Measurements from ENCODE around the gene SMYD3. TPM values are rescaled to one million over a fixed set of nuclear protein-coding genes. Genes with fewer than 3 reads are reported as not detected.
A peak's percentile ranks its signal among the peaks of the same experiment; 100 is the strongest.

Gene SMYD3
- total RNA-seq, 1 donor from 2014 or later: 27.9 TPM

DNA sequence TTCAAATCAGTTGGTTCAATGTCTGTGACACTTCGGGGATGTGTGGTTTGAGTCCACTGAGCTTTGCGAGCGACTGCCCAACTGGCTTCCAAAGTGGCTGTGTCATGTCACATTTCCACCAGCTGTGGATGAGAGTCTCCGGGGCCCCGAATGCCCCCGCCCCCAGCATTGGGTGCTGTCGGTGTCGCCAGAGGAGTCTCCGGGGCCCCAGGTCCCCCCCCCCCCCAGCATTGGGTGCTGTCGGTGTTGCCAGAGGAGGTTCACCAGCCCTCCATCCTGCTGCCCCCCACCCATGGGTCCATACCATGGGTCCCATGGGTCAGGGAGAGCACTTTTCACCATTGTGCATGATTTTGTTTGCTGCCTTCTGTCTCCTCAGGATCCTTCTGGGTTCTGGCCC lies 9.0 kb upstream of the SMYD3 start:
- no peak for DNase-seq (ENCODE audit: extremely low read depth, low read depth, low spot score)

- DNase-seq (ENCODE audit: extremely low read depth, low read depth, low spot score): no peak
Observed at GRCh38 chr1:246515390-246516005, 8.4 kb upstream of the SMYD3 start.

GRCh38 chr1:246513619-246514343 lies 6.7 kb upstream of the SMYD3 start:
- no peak for DNase-seq (ENCODE audit: extremely low read depth, low read depth, low spot score)

- no peak for DNase-seq (ENCODE audit: extremely low read depth, low read depth, low spot score)
Observed at GRCh38 chr1:246513041-246513440, 6.0 kb upstream of the SMYD3 start.

DNA sequence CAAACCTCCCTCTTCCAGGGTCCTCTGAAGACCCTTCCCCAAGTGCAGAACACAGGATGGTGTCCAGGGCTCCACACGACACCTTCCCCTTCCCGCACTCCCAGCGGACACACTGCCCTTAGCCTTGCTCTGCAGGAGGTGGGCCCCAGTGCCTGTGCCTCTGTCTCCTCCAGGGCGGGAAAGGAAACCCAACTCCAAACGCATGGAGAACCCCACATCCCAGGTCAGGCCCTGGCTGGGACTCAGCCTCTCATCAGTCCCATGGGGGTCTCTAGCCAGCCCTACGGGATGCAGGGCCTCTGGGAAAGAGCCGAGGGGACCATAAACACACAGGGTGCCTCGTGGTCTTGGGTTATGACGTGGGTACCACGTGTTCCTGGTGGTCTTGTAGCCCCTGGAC lies 5.6 kb upstream of the SMYD3 start:
- DNase-seq (ENCODE audit: extremely low read depth, low read depth, low spot score): no peak

DNA sequence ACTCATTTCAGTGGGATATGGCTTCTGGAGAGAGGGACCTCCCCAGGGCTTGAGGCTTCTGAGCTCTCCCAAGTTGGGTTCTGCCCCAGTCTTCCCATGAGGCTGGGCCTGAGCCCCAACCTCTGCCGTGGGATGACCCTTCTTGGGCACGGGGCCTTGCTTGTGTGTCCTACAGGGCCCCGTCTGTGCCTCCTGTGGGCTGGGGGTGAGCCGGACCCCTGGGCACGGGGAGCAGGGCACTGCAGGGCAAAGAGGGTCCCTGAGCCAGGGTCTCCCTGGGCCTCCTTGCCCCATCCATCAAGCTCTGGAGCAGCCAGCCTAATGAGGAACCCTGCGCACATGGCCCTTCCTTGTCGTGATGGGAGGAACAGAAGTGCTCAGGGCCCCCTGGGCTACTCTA lies 5.2 kb upstream of the SMYD3 start:
- no peak for DNase-seq (ENCODE audit: extremely low read depth, low read depth, low spot score)

DNA sequence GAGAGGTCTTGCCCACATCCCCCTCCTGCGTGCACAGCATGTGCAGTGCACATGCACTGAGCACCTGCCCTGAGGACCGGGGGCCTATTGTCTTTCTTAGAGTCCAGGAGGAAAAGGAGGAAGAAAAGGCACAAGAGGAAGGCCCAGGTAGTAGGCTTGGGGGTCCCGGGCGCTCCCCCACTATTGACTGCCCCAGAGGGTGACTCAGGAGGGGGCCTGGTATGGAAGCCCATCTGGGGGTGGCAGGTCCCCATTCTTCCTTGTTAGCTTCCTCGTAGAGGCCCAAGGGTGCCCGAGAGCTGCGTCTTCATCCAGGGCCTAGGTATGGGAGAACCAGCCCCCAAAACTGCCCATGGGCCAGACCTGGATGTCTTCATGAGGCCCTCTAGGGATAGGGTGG lies 4.1 kb upstream of the SMYD3 start:
- no peak for DNase-seq (ENCODE audit: extremely low read depth, low read depth, low spot score)

DNA sequence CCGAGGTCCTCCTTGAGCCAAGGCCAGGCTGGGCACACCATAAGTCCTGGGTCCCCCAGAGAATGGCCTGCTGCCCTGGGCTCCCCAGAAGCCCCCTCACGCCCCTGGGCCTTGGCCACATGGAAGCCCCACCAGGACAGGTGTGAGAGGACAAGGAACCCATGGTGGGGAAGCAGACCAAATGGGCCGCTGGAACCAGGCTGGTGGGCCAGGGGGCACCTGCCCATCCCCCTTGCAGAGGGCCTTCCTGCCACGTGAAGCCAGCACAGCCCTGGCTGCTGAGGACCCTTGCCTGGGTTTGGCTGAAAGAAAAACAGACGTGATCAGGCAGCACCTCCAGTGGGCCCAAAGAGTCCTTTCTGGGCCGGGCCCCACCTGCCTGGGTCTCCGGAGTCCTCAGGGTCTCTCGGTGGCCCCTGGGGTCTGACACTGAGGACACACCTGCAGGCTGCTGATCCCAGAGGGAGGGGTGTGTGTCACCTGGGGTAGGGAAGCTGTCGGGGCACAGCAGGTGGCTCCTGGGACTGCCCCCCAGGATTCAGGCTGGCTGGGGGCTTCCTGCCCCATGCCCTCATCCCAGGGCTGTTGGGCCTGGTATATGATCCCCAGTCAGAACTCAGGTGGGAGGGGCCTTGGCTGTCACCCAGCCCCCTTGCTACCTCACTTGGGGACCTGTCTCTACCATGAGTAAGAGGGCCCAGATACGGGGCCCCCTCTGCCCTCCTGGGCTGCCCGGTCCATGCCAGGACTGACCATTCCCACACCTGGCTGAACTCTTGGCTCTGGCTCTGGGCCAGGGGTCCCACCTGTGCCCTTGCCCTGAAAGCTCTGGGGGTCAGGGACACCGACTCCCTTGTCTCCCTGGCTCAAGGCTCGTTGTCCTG lies 3.3 kb upstream of the SMYD3 start:
- DNase-seq (ENCODE audit: extremely low read depth, low read depth, low spot score): no peak

DNA sequence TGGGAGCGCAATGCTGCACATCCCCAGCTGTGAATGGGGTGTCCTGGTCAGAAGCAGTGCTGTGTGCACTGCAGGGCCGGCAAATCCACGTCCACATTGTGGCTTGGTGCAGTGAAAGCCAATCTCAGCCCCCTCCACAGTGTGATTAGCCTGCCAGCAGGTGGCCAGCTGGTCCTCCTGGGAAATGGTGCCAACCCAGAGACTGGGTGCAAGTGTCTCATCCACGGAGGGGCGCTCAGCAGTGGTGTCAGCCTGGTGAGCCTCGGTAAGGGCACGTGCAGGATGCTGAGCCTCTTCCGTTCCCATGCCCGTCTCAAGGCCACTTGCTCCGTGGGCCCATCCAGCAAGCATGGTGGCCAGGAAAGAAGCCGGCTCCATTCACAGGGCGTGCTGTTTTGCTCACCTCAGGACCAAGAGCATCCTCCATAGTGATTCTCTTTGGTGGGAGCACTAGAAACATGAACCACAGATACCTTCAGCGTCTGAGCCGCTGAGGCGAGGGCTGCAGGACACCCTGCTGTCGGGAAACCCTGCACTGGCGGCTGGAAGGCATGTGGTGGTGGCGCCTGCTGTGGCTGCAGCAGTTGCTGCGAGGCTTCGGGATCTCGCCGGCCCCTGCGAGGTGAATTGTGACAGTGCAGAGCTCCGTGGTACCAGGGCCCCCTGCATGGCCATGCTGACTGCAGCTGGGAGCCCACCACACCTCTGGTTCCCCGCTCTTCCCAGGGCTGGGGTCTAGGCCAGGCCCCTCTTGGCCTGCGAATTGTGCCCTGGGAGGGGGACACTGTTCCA lies 2.0 kb upstream of the SMYD3 start:
- no peak for DNase-seq (ENCODE audit: extremely low read depth, low read depth, low spot score)

DNA sequence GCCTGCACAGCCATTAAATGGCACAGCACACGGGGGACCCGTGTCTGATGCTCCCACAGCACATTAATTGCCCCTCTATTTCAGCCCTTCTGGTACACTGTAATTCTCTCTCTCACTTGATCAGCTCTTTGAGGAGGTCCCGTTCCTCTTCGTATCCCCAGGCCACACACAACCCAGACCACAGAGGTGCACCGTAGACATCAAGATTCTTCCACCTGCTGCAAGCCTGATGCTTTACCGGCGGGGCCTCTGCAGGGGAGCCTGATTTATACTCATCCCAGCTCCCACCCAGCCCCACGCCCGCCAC lies 759 bp downstream of the SMYD3 start:
- no peak for DNase-seq (ENCODE audit: extremely low read depth, low read depth, low spot score)

DNA sequence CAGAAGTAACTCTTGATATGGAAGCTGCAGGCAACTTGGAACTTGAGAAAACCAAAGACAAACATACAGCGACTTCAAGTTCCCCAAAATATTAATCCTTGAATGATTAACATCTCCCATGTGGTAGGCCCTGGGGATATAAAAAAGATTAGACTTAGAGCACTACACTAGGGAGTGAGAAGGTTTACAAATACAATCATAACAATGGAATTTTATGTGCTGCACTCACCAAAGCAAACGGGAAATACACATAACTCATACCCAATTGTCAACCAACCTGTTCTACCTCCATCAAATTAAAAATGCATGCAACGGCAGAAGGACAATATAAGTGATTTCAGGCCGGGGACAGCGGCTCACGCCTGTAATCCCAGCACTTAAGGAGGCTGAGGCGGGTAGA lies 3.7 kb downstream of the SMYD3 start:
- DNase-seq (ENCODE audit: extremely low read depth, low read depth, low spot score): no peak

DNA sequence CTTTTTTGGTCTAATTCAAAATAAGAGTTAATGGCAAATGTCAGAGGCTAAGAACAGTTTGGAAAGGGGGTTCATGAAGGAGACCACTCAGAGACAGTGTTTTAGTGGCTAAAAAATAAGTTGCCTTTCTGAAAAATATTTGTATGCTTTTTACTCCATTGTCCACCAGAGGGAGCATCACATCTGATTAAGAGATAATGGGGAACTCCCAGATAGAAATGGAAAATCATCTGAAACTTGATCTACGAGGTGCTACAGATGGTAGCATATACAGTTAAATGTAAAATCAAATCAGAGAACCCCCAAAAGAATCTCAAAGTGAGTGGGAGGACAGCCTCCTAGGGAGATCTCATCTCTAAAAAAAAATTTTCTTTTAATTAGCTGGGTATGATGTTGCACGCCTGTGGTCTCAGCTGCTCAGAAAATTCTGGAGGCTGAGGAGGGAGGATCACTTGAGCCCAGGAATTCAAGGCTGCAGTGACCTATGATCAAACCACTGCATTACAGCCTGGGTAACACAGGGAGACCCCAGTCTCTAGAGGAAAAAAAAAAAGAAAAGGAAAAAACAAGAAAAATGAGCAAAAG lies 9.7 kb downstream of the SMYD3 start:
- DNase-seq (ENCODE audit: extremely low read depth, low read depth, low spot score): peak; percentile 50

- peak; percentile 60 for DNase-seq (ENCODE audit: extremely low read depth, low read depth, low spot score)
Observed at GRCh38 chr1:246492611-246493245, 14.4 kb downstream of the SMYD3 start.

DNA sequence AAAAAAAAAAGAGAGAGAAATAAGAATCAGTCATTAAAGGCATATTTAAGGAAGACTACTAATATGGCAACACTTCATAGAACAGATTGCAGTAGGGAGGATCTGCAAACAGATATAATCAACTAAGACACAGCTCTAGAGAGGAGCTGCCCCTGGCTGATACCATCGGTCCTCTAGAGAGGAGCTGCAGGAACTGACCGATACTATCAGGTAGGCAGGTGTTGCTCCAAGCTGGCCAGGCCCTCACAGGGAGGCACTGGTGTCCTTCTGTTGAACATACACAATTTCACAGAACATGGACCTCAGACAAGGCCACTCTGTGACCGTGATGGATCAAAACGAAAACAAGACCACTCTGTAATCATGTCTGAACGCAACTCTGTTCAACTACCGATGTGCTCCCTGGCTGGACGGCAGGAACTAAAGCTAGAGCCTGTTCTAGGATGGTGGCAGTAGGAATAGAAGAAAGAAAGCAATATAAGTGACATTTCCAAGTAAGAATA lies 15.5 kb downstream of the SMYD3 start:
- no peak for DNase-seq (ENCODE audit: extremely low read depth, low read depth, low spot score)

- no peak for DNase-seq (ENCODE audit: extremely low read depth, low read depth, low spot score)
Observed at GRCh38 chr1:246488674-246489073, 18.4 kb downstream of the SMYD3 start.

DNA sequence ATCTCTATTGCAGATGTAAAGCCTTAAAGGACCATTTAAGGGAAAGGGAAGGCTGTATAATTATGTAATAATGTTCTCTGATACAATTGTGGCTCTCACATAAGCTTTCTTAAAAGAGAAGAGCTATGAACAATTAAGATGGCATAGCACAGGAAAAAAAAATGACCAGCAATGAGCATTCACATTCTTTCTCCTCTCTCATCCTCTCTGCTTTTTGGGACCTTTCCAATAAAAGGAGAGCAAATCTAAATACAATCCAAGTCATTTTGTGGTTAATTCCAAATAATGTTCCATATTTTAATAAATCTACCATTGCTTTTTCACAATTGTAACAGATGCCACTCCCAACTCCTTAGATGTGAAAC lies 23.5 kb downstream of the SMYD3 start:
- DNase-seq (ENCODE audit: extremely low read depth, low read depth, low spot score): no peak

DNA sequence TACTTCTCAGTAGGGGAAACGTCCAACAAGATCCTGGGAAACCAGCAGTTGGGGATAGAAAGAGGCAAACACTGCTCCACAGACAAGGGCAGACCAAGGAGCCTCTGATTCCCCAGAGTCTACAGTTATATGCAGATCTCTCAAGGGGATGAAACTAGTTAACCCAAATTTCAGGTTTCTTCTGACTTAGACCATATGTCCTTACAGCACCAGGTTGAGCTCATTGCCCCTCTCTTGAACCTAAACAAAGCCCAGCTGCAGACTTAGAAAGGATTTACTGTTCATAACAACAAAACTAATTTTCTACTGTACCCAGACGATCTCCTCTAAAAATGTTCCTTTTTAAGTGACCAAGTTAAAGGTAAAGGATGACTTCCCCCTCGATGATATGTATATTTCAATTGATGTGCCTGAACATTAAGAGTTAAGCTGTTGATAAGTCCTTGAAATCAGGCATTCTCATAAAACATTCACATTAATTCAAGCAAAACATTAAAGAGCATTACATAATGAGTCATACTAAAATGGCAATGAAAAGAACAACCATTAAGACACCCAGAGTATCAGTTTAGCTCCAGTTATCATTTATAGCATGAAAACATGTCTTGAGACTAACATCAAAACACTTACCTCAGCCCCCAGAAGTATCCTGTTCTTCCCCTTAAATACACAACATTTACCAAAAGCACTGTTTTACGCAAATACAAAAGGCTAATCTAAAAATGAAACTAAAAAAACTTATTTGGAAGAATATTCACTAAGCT lies 24.1 kb downstream of the SMYD3 start:
- no peak for DNase-seq (ENCODE audit: extremely low read depth, low read depth, low spot score)

- DNase-seq (ENCODE audit: extremely low read depth, low read depth, low spot score): no peak
Observed at GRCh38 chr1:246479061-246479460, 28.0 kb downstream of the SMYD3 start.

GRCh38 chr1:246477634-246478033 lies 29.4 kb downstream of the SMYD3 start:
- no peak for DNase-seq (ENCODE audit: extremely low read depth, low read depth, low spot score)
